HG03039 (cell line): ENCODE results near the gene RSPH1.

Experiments used
- ATAC-seq: cut with Tn5 transposase; IDR thresholded peaks from one replicate; pipeline ENCODE4 v1.9.1; 2021; ENCODE audit warnings: mild to moderate bottlenecking, moderate library complexity; ENCODE audit not compliant: unreplicated experiment

The RSPH1 gene

GRCh38 chr21:42496120-42496838, at the start of gene RSPH1:
TSS of gene RSPH1 (minus strand) at chr21:42496224. CDS start at chr21:42496186, 38 bp downstream.
- ATAC-seq: peak; percentile 98

- no peak for ATAC-seq
Observed at GRCh38 chr21:42545745-42546144, 49.7 kb upstream of the RSPH1 start.

GRCh38 chr21:42545317-42545716, 49.3 kb upstream of the RSPH1 start:
- no peak for ATAC-seq

- ATAC-seq: no peak
Observed at GRCh38 chr21:42544544-42544943, 48.5 kb upstream of the RSPH1 start.

GRCh38 chr21:42543106-42543847, 47.3 kb upstream of the RSPH1 start:
- ATAC-seq: no peak

- no peak for ATAC-seq
Observed at GRCh38 chr21:42542596-42542995, 46.6 kb upstream of the RSPH1 start.

- no peak for ATAC-seq
Observed at GRCh38 chr21:42542196-42542595, 46.2 kb upstream of the RSPH1 start.

- no peak for ATAC-seq
Observed at GRCh38 chr21:42541618-42542017, 45.6 kb upstream of the RSPH1 start.

GRCh38 chr21:42541174-42541573, 45.1 kb upstream of the RSPH1 start:
- ATAC-seq: no peak

- no peak for ATAC-seq
Observed at GRCh38 chr21:42540396-42540795, 44.4 kb upstream of the RSPH1 start.

GRCh38 chr21:42539931-42540343, 43.9 kb upstream of the RSPH1 start:
- ATAC-seq: no peak

- no peak for ATAC-seq
Observed at GRCh38 chr21:42539342-42539741, 43.3 kb upstream of the RSPH1 start.

GRCh38 chr21:42538479-42539275, 42.7 kb upstream of the RSPH1 start:
- ATAC-seq: no peak

- ATAC-seq: no peak
Observed at GRCh38 chr21:42537106-42537742, 41.2 kb upstream of the RSPH1 start.

- ATAC-seq: no peak
Observed at GRCh38 chr21:42536601-42537000, 40.6 kb upstream of the RSPH1 start.

GRCh38 chr21:42535602-42536171, 39.7 kb upstream of the RSPH1 start:
- ATAC-seq: no peak

GRCh38 chr21:42534421-42535378, 38.7 kb upstream of the RSPH1 start:
- ATAC-seq: no peak

- no peak for ATAC-seq
Observed at GRCh38 chr21:42533963-42534355, 37.9 kb upstream of the RSPH1 start.

- no peak for ATAC-seq
Observed at GRCh38 chr21:42533306-42533962, 37.4 kb upstream of the RSPH1 start.
